ENCODE data around the gene THADA.

THADA gene

GRCh38 chr2:43507137-43507536 lies 88.7 kb downstream of the THADA start:
- DNase-seq: no peak

GRCh38 chr2:43495727-43496126 lies 100.1 kb downstream of the THADA start:
- no peak for DNase-seq

DNA sequence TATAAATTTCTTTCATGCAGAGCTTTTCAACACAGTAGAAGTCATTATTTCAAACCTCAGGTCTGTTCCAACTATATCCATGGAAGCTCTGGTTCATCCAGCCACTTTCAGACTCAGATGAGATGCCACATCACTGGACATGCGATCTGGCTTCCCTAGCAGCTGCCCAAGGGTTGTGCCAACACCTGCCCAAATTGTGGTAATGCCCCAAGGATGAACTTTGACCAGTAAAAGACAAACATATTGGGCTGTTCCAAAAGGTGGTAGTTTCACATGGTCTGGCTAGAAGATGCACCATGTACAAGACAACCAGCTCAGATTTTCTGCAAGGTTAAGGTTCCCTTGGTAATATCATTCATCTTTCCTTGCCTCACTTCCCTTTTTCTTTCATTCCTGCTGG lies 101.9 kb downstream of the THADA start:
- DNase-seq: no peak

DNA sequence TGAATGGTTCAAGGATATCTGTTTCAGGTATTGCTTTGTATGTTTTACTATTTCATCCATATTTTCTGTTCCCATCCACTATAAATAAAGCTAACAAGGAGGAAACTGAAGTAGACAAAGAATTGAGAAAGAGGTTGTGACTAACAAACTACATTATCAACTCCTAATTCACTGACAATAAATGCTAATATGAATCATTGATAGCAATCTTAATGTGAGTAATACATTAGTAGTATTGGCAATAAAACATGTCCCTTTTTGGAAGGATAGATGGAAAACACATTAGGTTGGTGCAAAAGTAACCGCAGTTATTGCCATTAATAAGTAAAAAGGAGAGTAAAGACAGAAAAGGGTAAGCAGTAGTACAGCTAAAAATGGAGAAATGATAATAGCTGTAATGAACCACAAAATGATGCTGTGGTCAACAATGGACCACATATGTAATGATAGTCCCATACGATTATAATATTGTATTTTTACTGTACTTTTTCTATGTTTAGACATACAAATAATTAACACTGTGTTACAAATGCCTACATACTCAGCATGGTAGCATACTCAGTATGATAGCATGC lies 104.7 kb downstream of the THADA start:
- DNase-seq: no peak

GRCh38 chr2:43490252-43490786 lies 105.5 kb downstream of the THADA start:
- no peak for DNase-seq

DNA sequence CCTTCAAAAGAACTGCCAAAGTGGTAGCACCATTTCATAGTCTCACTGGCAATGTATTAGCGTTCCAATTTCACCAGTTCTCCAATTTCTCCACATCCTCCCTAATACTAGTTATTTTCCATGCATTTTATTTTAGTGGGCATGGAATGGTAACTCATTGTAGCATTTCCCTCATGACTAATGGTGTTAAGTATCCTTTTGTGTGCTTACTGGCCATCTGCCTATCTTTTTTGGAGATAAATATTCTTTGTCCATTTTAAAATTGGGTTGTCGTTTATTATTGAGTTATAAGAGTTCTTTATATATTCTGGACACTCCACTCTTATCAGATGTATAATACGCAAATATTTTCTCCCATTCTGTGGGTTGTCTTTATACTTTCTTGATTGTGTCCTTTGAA lies 107.1 kb downstream of the THADA start:
- DNase-seq: no peak

DNA sequence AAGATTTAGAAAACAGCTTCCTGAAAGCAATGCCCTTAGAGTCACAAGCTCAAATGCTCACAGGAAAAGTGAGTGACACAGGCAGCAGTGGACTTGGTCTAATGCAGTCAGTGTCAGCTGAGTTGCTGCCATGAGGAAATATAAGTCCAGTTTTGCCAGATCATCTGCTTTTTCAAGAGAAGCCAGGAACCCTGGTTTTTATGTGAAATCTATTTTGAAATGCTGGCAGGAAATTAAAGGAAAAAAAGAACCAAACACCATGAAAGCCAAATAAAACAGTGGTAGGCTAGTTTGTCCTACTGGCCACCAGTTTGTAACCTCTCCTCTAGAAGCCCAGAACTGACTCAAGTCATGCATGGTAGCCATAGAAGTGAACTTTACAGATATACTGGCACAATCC lies 109.2 kb downstream of the THADA start:
- no peak for DNase-seq

GRCh38 chr2:43484323-43484930 lies 111.4 kb downstream of the THADA start:
- DNase-seq: peak; percentile 69

GRCh38 chr2:43482961-43483360 lies 112.9 kb downstream of the THADA start:
- DNase-seq: no peak

DNA sequence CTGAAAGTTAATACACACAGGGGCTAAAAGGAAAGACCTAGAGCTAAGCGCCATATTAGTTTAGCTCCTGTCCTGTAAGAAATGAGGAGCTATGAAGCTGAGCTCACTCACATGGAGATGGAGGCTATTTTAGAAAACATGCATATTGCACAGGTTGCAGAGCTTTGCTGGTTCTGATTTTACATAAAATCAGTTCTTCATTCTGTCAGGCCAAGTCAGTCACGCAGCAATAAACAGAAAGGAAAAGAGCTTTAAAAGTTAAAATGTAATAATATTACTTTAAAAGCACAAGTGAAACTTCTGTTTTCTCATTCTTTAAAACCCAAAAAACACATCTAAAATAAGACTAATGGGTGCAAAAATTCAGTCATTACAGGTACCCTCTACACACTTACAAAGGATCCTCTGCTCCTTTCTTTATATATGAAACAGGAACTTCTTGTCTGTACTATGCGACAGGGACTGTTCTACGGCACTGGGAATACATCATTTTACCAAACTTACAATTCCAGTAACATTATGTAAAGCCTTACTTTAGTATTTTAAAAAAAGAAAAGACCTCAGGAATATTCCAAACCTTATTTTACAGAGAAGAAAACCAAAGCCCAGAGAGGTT lies 113.8 kb downstream of the THADA start:
- DNase-seq: no peak

DNA sequence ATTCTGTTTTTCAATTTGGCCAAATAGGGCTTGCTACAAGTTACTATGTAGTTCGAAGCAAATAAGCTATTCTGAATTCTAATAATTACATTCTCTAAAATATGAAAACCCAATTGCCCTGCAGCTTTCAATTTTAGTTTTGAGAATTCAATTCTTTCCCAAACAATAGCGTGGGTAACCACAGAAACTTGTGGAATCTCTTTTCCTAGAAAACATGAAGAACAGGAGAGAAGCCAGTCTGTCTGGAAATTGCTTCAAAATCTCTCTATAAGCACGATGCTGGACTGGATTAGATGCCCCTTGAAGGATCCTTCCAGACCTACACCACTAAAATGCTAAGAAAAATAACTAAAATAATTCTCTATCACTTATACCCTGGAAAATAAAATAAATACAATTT lies 115.0 kb downstream of the THADA start:
- no peak for DNase-seq

GRCh38 chr2:43478412-43479086 lies 117.3 kb downstream of the THADA start:
- no peak for DNase-seq

GRCh38 chr2:43475922-43476321 lies 119.9 kb downstream of the THADA start:
- DNase-seq: no peak

DNA sequence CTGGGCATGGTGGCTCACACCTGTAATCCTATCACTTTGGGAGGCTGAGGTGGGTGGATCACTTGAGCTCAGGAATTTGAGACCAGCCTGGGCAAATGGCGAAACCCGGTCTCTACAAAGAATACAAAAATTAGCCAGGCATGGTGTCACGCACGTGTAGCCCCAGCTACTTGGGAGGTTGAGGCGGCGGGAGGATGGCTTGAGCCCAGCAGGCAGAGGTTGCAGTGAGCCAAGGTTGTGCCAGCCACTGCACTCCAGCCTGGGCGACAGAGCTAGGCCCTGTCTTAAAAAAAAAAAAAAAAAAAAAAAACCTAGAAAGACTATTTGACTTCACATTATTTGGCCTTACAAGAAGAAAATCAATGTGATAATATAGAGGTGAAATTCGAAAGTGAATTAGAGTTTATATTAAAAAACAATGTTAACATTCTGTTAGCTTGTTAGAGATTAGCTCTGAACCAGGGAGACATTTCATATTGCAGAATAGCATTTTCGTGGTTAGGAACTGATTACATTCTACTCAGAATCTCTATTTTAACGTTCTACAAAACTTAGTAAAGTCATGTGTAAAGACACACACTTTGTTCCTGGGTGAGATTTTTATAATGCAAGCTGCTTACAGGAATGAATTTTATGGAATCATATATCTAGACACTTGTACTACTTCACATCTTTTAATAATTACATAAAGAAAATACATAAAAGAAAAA lies 120.5 kb downstream of the THADA start:
- DNase-seq: no peak

GRCh38 chr2:43474273-43474672 lies 121.6 kb downstream of the THADA start:
- no peak for DNase-seq

GRCh38 chr2:43473767-43474166 lies 122.1 kb downstream of the THADA start:
- DNase-seq: no peak

GRCh38 chr2:43472527-43473194 lies 123.2 kb downstream of the THADA start:
- no peak for DNase-seq

GRCh38 chr2:43469713-43470112 lies 126.1 kb downstream of the THADA start:
- no peak for DNase-seq

DNA sequence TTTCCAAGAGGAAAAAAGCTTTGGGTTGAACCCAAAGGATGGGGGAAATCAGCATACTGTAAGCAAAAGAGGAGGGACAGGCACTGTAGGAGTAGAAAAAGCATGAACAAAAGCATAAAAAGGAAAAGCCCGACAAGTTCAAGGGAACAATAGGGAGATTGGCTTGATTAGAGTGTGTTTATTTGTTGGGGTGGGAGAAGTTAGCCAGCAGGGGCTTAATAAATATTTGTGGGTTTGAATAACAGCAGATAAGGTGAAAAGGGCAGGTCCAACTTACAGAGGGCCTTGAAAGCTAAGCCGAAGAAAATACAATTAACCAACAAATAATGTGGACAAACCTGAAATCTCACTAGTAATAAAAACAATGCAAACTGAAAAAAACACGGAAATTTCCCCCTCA lies 126.7 kb downstream of the THADA start:
- no peak for DNase-seq

- no peak for DNase-seq
Measured at GRCh38 chr2:43467891-43468290, 127.9 kb downstream of the THADA start.

GRCh38 chr2:43465234-43465633 lies 130.6 kb downstream of the THADA start:
- no peak for DNase-seq

- no peak for DNase-seq
Measured at GRCh38 chr2:43464590-43464989, 131.2 kb downstream of the THADA start.
